NCI-H2107 treated with DMSO at 0.1 percent for 48 hours (cell line): ENCODE measurements around the gene SPATA21.
A peak's percentile ranks its signal among the peaks of the same experiment; 100 is the strongest.

Experiments
- DNase-seq: peaks from one replicate; lab custom pipeline; 2025; ENCODE audit not compliant: unreplicated experiment; lab: John Stamatoyannopoulos, UW

SPATA21 gene

GRCh38 chr1:16422041-16422440 is 15.2 kb downstream of the SPATA21 start:
- DNase-seq = no peak

GRCh38 chr1:16421201-16421600 is 16.0 kb downstream of the SPATA21 start:
- DNase-seq = no peak

GRCh38 chr1:16420424-16421118 is 16.7 kb downstream of the SPATA21 start:
- no peak for DNase-seq

GRCh38 chr1:16418823-16419425 is 18.3 kb downstream of the SPATA21 start:
- DNase-seq = peak; percentile 4

- DNase-seq = no peak
Observed at GRCh38 chr1:16413191-16413590, 24.0 kb downstream of the SPATA21 start.

GRCh38 chr1:16410803-16411202 is 26.4 kb downstream of the SPATA21 start:
- DNase-seq = no peak

- no peak for DNase-seq
Observed at GRCh38 chr1:16409536-16410152, 27.6 kb downstream of the SPATA21 start.

GRCh38 chr1:16406868-16407267 is 30.4 kb downstream of the SPATA21 start:
- no peak for DNase-seq

- DNase-seq = no peak
Observed at GRCh38 chr1:16405441-16405840, 31.8 kb downstream of the SPATA21 start.

GRCh38 chr1:16402742-16403141 is 34.5 kb downstream of the SPATA21 start:
- DNase-seq = no peak

- no peak for DNase-seq
Observed at GRCh38 chr1:16398371-16398953, 38.8 kb downstream of the SPATA21 start.

- DNase-seq = no peak
Observed at GRCh38 chr1:16397120-16397519, 40.1 kb downstream of the SPATA21 start.

GRCh38 chr1:16396591-16396990 is 40.6 kb downstream of the SPATA21 start:
- no peak for DNase-seq

- DNase-seq = no peak
Observed at GRCh38 chr1:16394977-16395376, 42.2 kb downstream of the SPATA21 start.

- DNase-seq = no peak
Observed at GRCh38 chr1:16393570-16394521, 43.4 kb downstream of the SPATA21 start.

- no peak for DNase-seq
Observed at GRCh38 chr1:16392740-16393569, 44.3 kb downstream of the SPATA21 start.

GRCh38 chr1:16391411-16391810 is 45.8 kb downstream of the SPATA21 start:
- no peak for DNase-seq

GRCh38 chr1:16387201-16388188 is 49.7 kb downstream of the SPATA21 start:
- no peak for DNase-seq
